ENCODE measurements around the gene VARS1.
A peak's percentile ranks its signal among the peaks of the same experiment; 100 is the strongest.

VARS1 gene

GRCh38 chr6:31792761-31793171 lies 2.8 kb downstream of the VARS1 start:
- DNase-seq: peak; percentile 22

- DNase-seq: no peak
These were observed 3.5 kb downstream of the VARS1 start for GRCh38 chr6:31792090-31792374.

GRCh38 chr6:31791324-31792089 lies 4.0 kb downstream of the VARS1 start:
- peak; percentile 34 for DNase-seq

- no peak for DNase-seq
These were observed 10.1 kb downstream of the VARS1 start for GRCh38 chr6:31785475-31785874.

GRCh38 chr6:31784098-31784925 lies 11.2 kb downstream of the VARS1 start:
- no peak for DNase-seq

GRCh38 chr6:31782126-31782855 lies 13.3 kb downstream of the VARS1 start:
- DNase-seq: no peak

GRCh38 chr6:31781244-31782125 lies 14.1 kb downstream of the VARS1 start:
- DNase-seq: no peak

GRCh38 chr6:31780507-31781243 lies 14.9 kb downstream of the VARS1 start:
- DNase-seq: no peak

- DNase-seq: no peak
These were observed 15.6 kb downstream of the VARS1 start for GRCh38 chr6:31779908-31780307.

GRCh38 chr6:31778999-31779885 lies 16.3 kb downstream of the VARS1 start:
- DNase-seq: no peak

- DNase-seq: no peak
These were observed 17.4 kb downstream of the VARS1 start for GRCh38 chr6:31778193-31778592.

GRCh38 chr6:31777667-31778050 lies 17.9 kb downstream of the VARS1 start:
- no peak for DNase-seq

GRCh38 chr6:31776989-31777666 lies 18.4 kb downstream of the VARS1 start, which contains the start of gene VWA7:
TSS of gene VWA7 (minus strand) at chr6:31777328. CDS start at chr6:31776779, 549 bp downstream.
- DNase-seq: peak; percentile 98

- no peak for DNase-seq
These were observed 19.0 kb downstream of the VARS1 start for GRCh38 chr6:31776485-31776988.

- no peak for DNase-seq
These were observed 19.7 kb downstream of the VARS1 start for GRCh38 chr6:31775633-31776484.

GRCh38 chr6:31775184-31775583 lies 20.4 kb downstream of the VARS1 start:
- DNase-seq: no peak

GRCh38 chr6:31771992-31772358 lies 23.6 kb downstream of the VARS1 start:
- no peak for DNase-seq

- DNase-seq: no peak
These were observed 24.7 kb downstream of the VARS1 start for GRCh38 chr6:31770860-31771259.

Data from kidney glomerular epithelial cell (primary cell).